GM21390 (cell line): ENCODE data around the gene SP5.
"Not testable (repeated sequence)": the region's sequence is repeated elsewhere in the genome, so short reads cannot be mapped to it uniquely, and the experiment has no call there.

Source experiments
- ATAC-seq: cut with Tn5 transposase; IDR thresholded peaks from one replicate; pipeline ENCODE4 v1.9.1; 2021; ENCODE audit not compliant: unreplicated experiment

SP5 gene

GRCh38 chr2:170715062-170715931, at the start of gene SP5:
Gene SP5, plus strand, starts transcription at chr2:170715337. Its CDS starts 176 bp downstream, at chr2:170715513.
- no peak for ATAC-seq

DNA sequence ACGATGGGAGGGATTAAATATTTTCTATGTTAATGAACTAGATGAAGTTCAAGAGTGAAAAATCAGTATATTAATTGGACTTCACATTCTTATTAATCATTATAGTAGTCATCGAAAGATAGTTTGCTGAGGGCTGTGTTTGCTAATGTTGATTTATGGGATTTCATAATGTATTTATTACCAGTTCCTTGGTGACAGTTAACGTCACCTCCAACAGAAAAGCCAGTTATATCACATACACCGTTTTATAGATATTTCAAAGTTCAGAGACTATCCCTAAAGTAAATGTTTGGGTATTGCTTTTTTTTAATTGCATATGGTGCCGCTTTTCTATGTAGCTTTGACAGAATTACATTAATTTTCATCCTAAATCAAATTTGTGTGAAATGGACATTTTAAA, 49.4 kb upstream of the SP5 start:
- ATAC-seq, result no peak

DNA sequence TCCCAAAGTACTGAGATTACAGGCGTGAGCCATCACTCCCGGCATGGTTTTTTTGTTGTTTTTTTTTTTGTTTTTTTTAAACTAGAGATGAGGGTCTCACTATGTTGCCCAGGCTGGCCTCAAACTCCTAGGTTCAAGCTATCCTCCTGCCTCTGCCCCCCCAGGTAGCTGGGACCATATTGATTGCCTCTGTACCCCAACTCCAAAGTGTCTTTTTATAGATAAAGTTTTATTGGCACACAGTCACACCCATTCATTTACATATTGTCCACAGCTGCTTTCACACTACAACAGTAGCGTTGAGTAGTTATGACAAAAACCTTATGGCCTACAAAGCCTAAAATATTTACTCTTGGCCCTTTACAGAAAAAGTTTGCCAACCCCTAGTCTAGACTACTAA, 45.2 kb upstream of the SP5 start:
- ATAC-seq, result no peak

- ATAC-seq, result no peak
Observed at GRCh38 chr2:170670651-170671050, 44.5 kb upstream of the SP5 start.

DNA sequence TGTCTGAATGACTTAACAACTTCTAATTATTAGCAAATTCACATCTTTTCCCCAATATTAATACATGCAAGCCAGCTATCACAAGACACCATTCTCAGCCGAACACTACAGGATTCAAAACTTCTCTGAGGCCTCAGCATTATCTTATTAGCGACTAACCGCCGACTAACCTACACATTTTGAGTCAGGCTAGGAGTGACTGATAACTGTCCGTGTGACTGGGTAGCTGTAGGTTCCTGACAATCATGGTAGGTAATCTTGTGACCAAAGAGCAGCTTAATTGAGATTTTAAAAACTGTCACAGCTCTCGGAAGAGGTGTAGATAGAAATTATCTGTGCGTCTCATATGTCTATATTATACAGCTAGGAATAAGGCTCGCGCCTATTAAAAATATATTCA, 44.1 kb upstream of the SP5 start:
- ATAC-seq, result no peak

- ATAC-seq, result not testable (repeated sequence)
Observed at GRCh38 chr2:170674282-170674681, 40.9 kb upstream of the SP5 start.

GRCh38 chr2:170675701-170676100, 39.4 kb upstream of the SP5 start:
- no peak for ATAC-seq

DNA sequence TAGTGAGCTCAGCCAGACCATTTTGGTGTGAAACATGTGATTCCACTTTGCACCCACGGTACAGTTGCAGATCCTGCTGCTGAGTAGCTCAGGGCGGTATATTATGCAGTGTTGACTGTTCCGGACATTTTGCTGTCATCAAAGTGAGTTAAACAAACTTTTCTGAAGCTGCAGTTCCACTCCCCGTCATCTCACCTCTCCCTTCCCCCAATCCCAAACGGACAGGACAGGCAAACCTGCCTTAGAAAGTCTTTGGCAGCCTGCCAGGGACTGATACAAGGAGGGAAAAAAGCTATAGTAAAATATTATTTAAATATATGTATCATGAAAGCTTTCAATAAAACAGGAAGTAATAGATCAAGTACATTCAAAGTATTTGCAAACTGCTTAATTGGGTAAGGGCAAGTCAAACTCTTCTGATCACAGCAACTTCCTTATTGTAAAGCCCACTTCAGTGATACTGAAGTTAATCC, 35.5 kb upstream of the SP5 start:
- no peak for ATAC-seq

DNA sequence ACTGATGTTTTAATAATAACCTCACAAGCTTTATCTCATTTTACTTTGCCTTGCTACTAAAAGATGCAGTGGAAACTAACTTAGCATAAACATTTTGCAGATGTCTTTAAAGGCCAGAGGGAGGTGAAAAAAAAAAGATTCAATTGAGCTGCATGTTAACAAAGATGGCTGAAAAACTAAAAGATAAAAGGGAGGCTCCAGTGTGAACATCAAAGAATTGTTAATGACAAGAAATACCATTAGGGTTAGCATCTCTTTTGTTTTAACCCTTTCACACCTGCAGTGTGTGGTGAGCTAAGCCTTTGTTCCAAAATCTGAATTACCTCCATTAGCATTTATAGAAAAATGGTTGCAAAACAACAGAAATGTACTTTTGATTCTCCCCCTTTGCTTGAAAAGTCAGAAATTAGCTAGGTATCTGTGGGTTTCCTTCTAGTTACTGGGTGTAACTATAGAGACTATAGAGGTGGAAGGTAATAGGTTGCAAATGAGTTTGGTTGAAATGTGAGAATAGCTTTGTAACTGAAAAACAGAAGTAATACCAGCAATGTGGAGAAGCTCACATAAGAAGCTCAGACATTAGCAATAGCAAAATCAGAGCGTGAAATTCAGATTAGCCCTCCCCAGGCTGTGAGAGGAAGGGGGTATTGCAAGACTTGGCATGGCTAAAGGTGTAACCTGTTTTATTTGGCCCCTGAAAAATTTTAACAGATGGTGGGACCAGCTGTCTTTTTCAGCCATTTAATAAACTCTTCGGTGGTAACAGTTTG, 34.8 kb upstream of the SP5 start:
- ATAC-seq, result peak; percentile 97

DNA sequence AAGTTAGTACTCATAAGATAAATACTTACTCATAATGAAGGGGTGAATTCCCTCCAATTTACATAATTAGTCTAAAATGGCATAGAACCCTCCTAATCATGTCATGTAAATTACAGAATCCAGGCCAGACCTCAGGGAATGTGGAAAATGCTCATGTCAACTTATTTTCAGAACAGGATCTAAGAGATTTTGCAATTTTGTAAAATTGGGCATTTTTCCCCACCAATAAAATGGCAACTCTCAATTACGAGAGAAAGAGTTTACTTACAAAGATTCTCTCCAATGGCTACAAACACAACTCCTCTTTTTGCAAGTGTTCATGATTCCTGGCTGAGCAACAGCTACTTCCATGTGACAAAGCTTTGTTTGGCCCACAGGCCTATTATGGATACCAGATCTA, 33.8 kb upstream of the SP5 start:
- no peak for ATAC-seq

GRCh38 chr2:170685591-170685990, 29.5 kb upstream of the SP5 start:
- no peak for ATAC-seq

- ATAC-seq, result no peak
Observed at GRCh38 chr2:170689481-170689880, 25.7 kb upstream of the SP5 start.

DNA sequence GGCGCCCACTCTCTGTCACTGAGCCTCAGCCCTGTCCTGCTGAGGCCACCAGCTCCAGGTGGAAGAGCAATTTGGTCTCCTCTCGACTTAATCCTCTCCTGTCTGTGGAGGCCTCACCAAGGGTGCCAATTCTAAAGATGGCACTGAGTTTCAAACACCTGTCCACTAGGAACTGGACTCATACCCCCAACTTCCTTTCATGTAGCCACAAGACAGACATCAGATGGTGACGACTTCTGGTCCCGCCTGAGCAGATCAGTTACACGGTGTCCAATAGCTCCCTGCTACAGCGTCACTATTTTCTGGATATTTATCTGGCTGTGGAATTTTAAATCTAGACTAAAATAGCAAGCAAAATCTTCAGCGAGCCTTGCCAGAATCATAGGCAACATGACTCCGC, 24.5 kb upstream of the SP5 start:
- no peak for ATAC-seq

GRCh38 chr2:170694316-170694715, 20.8 kb upstream of the SP5 start:
- no peak for ATAC-seq

GRCh38 chr2:170695521-170696410, 19.4 kb upstream of the SP5 start:
- ATAC-seq, result no peak

DNA sequence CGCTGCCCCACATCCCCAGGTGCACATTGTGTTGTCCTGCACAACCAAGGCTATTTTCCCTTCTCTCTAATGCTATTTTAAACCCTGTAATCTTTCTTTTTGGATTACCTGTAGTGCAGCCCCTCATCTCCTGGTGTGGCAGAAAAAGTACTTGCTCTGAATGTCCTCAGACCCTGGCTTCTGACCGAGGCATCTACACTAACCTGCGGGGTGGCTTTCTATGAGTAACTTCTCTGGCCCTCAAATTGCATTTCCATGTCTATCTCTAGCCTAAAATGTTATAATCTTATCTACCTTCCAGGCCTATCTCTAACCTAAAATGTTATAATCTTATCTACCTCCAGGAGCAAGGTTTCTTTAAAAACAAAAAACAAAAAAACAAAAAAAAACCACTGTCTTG, 18.2 kb upstream of the SP5 start:
- ATAC-seq, result no peak

GRCh38 chr2:170701011-170701410, 14.1 kb upstream of the SP5 start:
- no peak for ATAC-seq

GRCh38 chr2:170703776-170704476, 11.2 kb upstream of the SP5 start:
- ATAC-seq, result no peak

DNA sequence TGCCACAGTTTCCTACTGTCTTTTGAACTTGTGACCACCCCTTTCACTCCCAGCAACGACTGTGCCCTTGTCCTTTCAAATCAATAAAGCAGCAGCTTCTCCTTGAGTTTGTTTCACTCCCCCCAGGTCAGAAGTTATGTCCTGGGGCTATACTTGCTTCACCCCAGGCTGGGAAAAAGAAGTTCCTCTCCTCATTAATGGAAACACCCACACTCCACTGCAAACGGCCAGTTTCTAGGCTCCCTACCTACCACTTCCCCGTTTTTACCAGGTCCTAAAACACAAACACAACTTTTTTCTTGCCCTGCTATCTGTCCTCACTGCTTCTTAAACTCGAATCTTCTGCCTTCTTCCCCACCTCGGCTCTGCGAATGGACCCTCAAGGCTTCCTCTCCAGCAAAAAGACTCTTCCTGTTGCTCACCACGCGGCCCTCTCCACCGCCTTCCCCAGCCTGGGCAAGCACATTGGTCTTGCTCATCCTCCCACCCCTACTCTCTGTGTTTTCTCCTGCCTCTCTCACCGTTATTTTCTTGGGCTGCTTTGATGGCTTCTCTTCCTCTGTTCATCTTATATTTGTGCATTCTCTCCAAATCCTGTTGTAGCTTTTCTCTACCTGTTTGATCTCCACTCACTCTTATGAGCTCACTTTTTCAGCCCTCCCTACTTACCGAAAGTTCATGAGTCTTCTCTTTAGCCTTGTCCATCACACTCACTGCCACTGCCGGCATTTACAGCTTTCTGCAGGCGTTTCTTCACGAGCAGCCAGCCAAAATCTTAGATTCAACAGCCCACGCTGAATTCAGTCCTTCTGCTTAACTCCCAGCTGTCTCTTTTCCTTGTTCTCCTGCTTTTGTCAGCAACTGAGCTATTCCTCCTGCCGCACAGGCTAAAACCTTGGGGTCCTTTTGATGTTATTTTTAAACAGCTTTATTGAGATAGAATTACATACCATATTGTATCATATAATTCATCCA, 7.0 kb upstream of the SP5 start:
- ATAC-seq, result no peak
